CD4-positive, alpha-beta T cell treated with Interferon alpha-2 for 1 hour (primary cell): ENCODE measurements around the gene RACGAP1.
"Not testable (repeated sequence)": the region's sequence is repeated elsewhere in the genome, so short reads cannot be mapped to it uniquely, and the experiment has no call there.

Experiments
- DNase-seq, 2 donors: peaks; one replicate each; pipeline ENCODE4 v3.0.0-alpha.2; 2020 to 2022

The RACGAP1 gene

DNA sequence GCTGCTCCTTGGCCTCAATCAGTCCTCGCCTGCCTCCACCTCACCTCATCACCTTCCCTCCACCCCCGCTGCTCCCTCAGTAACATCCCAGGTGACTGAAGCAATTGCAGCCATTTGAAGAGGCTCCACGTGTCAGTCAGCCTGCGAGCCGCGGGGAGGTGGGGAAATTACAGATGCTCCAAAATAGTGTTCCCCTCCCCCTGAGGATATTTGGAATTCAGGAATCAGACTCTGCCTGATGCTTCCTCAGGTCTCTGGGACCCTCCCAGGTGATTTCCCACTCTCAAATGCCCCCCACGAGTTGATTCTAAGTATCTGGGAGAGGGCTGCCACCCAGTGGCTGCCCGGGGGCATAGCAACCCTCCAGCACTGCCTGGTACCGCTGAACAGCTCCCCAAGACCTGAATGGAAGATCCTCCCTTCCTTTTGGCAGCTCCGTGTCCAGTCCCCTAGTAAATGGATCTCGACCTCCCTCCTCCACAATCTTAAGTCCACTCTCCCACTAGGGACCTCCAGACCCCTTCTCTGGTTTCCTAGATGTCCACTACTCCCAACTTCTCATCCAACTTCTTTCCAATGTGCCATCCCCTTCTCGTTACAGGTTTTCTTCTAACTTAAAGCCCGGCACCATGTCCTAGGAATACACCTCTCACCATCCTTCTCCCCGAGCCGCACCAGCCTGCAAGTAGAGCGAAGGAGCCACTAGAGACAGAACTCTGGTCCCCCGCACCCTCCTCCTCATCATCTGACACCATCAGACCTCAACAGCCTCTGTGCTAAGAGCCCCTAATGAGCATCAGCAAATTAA, 30.7 kb upstream of the RACGAP1 start:
- peak; percentile 46 to 60 for DNase-seq

DNA sequence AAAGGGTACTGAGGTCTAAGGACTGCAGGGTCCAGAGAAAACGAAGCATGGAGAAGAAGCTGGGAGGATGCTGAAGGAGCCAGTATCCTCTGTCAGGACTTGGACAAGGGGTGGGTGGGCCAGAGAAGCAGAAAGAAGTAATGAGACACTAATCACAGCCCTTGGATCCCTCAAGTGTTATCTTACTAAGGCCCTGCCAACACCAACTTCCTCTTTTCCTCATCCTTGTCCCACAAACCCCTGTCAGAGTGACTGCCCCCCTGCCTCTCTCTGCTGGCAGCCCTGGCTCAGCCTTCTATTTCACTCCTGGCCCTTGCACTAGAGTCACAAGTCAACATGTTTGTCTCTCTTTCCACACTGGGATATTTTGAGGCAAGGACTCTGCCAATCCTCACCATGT, 28.3 kb upstream of the RACGAP1 start:
- DNase-seq = no peak

DNA sequence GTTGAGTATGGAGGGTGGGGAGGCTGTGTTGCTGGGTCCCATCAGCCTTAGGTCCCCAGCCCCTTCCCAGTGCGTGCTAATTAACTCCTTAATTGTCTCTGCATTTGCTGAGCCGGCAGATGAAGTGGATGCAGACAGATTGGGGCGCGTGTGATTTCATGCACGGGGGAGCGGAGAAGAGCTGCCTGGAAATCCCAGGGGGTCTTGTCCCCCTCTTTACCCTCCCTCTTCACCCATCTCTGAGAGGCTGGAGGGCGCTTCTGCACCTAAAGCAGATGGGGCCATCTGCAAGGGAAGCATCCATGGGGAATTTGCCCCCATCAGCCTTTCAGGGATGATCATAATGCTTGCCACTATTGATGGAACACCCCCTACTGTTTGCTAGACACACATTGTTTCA, 27.7 kb upstream of the RACGAP1 start:
- DNase-seq = no peak

DNA sequence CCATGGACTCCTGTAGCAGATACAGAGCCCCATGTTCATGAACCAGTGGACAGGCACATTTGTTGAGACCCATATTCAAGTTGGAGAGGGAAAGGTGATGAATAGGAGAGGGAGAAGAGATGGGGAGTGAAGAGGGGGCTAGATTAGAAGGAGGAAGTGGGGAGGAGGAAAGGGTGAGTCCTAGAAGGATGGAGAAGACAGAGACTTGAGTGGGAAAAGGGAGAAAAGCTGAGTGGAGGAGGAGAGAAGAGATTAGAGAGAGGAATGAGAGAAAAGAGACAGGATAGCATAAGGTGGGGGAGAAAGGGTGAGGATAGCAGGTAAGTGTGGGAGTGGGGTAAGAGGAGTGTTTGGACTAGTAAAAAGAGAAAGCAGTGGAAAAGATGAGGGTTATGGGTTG, 27.2 kb upstream of the RACGAP1 start:
- DNase-seq = no peak

DNA sequence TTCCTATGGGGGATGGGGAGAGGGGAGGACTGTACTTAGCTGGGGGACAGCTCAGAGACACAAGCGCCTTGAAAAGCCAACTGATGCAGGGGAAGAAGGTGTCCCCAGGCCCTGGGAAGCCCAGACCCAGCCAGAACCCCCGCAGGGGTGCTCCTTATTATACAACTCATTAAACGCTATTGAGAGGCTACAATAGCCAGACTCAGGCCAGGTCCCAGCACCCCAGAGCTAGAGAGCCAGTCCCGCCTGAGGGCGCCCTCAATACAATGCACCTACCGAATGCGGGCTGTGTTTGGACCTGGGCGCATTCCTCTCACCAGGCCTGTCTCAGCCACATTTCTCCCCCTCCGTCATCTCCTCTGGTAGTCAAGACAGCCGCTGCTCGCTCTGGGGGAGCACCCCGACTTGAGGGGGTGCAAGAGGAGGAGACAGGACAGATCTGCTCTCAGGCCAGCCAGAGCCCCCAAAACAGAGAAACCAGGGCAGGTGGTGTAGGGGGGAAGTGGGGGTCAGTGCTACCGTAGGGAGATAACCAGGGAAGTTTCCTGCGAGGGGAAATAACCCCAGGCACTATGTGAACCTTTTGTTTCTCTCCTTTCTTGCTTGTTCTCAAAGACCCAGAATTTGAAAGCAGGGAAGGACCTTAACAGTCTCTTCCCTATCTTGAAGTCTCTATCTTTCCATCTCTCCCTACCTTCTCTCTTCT, 26.0 kb upstream of the RACGAP1 start:
- DNase-seq = no peak

DNA sequence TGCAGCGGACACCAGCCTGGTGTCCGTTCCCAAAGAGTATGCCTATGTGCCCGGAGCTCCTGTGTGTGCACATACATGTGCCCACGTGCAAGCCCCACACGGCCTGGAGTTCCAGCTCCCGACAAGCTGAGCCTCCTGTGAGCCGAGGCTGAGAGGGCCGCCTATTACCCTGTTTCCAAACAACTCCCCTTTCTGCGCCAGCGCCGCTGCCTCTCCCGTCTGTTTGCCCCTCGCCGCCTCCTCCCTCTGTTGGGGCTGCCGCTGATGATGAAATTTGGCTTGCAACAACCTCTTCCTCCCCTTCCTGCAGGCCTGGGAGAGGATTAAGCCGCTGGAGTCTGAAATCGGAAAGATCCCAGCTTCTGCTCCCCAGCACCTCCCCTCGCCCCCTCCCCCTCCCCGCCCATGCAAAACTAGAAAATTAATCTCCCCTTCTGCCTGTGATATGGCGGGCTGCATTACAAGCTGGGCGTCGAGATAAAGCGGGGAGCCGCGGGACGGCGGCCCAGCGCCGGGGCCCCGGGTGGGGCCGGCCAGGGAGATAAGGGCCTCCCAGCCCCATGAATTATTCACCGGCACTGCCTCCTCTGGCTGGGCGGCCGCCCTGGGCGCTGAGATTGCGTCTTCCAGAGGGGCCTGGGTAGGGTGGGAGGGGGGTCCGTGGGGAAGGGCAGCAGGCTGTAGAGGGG, 25.3 kb upstream of the RACGAP1 start:
- peak in 1 of 2 donors; percentile 17 for DNase-seq

DNA sequence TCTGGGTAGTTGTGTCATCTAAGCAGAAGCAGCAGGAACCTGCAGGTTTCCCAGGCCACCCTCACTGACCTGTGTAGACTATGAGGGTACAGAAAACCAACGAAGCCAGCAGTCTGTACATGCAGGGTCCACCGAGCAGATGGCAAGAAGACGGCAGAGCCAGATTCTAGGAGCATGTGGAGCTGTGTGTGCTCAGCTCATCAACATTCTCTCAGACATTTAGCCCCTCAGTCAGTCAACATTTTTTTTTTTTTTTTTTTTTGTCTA, 24.8 kb upstream of the RACGAP1 start:
- no peak for DNase-seq

DNA sequence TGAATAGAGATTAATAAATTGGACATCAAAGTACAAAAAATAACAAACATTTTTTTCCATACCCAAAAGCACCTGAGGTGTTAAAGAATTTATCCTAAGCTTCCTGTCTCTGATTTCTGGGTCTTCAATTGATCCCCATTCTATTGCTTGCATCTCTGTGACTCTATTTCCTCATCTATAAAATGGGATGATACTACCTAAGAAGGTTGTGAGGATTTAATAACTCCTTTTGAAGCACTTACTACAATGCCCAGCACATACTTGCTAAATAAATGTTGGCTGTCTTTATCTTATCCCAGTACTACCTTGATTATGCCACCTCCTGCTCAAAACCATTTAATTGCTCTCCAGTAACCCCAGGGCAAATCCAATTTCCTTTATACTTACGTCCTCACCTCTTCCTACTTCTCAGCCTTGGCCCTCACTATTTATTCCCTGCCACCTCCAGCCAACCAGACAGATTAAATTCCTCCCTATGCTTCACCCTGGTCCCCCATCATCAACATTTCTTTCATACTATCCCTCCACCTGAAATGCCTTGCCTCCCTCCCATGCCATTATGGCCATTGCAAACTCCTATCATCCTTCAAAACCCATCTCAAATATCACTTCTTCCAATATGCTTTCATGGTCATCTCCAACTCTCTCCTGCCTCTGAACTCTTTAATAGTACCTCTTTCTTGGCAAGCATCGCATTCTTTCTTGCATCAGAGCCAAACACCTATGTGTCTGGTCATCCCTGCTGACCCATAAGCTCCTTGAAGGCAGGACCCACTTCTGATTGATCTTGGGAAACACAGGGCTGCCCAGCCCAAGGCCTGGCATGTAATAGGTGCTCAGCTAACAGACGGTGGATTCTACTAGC, 24.2 kb upstream of the RACGAP1 start:
- DNase-seq = no peak

DNA sequence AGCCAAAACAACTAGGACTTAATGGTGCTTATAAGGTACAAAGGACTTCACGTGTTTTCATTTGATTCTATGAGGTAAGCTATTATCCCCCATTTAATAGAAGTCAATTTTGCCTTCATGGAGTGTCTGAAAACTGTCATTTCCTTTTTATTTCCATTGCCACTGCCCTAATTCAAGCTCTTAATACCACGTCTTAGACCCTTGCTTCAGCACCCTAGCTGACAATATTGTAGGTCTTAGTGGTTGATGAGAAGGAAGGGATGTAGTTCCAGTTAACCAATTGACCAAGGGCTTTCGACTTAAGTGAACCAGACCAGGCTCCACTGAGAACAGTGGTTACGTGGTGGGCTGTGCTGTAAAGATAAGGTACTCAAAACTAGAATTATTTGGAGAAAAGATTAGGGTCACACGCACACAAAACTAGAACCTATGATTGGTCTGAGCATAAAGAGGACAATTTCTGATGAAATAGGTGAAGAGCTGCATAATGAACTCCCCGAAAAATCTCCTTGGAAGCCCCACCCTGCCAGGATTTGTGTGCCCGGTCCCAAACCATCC, 22.5 kb upstream of the RACGAP1 start:
- no peak for DNase-seq

DNA sequence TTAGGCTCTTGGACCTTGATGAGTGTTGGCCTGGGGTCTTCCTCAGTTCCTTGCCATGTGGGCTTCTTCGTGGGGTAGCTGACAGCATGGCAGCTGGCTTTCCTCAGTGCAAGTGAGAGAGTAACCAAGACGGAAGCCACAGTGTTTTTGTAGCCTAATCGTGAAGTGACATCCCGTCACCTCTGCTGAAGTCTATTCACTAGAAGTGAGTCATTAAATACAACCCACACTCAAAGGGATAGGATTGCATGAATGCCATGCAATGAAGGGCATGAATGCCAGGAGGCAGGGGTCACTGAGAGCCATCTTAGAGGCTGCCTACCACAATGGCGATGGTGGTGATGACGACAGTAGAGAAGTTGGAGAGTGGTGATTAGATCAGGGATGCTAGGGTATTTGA, 18.6 kb upstream of the RACGAP1 start:
- no peak for DNase-seq

DNA sequence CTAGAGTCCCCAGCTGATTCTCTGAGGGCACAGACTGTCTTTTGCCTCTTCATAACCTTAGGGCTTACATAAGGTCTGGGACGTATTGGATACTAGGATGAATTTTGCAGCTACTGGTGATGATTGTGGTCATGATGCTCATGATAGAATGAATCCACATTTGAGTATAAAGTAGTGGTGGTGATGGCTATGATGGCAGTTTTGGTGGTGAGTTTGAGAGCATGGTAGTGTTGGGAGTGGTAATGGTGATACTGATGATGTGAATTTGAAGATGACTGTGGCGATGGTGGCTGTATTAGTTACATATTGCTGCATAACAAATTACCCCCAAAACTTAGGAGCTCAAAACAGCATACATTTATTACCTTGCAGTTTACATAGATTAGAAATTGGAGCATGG, 18.0 kb upstream of the RACGAP1 start:
- no peak for DNase-seq

DNA sequence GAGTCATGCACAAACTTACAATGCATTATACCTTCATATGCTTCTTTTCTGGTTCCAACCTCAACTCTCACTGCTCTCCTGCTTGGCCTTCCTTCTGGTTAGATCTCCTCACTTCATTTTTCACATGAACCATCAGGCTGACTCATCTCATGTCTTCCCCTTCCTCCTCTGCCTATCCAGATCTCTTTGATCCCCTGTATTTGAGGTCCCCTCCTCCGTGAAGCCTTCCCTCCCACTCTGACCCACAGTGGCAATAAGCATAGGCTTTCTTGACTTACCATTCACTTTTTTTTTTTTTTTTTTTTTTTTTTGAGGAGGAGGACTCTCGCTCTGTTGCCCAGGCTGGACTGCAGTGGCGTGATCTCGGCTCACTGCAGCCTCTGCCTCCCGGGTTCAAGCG, 17.4 kb upstream of the RACGAP1 start:
- no peak for DNase-seq

DNA sequence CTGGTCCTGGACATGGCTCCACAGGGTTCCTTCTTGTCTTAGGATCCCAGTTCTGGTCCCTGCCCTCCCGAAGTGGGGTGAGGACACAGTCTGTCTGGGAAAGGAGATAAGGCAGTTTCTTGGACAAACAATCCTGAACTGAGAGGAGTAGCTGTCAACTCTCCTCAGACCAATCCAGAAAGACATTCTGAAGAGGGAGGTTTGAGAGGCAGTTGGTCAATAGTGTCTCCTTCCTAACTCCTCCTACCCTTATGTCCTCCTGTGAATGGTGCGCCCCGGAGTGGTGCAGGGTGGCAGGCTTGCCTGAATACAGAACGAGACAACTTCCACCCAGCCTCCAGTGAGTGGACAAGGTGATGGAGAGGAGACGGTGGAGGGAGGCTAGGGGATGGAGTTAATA, 16.7 kb upstream of the RACGAP1 start:
- DNase-seq = no peak

DNA sequence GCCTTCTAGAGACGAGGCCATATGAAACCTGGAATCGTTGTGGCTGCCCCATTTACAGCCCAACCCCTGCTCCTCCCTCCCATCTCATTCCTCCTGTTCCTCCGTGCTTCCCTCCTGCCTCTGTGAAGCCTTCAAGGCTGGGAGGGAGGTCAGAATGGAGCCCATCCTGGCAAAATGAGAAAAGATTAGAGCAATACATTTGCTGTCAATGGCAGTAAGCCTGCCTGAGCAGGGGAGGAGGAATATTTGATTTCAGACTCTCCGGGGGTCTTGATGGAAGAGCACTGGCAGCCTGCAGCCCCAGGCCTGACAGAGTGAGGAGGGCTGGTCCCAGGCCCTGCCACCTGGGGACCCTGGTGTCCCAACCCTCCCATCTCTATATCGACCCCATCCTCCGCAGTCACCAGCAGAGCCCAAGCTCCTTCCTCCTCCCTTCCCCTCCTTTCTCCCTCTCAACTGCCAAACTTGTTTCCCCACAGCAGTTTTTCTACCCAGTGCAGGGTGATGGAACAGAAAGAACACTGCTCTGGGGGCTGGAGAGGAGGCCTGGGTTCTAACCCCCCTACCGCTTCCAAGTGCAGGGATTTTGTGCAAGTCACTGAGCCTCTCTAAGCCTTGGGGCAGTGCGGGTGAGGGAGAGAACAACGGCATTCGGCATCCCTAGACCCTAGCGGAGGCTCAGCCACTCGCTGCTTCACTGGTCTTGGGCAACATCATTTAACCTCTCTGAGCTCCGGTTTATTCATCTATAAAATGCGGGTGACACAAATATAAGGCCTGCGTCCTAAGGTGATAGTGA, 16.0 kb upstream of the RACGAP1 start:
- DNase-seq = no peak

DNA sequence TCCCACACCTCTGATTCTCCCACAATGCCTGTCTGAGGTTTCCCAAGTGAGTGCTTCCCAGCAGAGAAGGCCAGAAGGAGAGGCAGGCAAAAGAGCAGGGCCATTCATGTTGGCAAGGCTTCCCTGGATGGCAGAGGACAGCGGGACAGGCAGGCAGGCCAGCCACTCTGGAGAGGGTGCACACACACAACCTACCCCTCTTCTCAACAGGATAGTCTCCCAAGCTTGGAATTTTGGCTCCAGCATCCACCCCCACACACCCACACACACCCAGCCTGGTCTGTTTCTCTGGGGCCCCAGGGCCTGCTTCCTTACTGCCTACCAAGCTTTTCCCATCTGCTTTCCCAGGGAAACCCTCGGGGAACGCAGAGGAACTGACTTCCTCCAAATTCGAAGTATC, 15.4 kb upstream of the RACGAP1 start:
- DNase-seq = no peak

DNA sequence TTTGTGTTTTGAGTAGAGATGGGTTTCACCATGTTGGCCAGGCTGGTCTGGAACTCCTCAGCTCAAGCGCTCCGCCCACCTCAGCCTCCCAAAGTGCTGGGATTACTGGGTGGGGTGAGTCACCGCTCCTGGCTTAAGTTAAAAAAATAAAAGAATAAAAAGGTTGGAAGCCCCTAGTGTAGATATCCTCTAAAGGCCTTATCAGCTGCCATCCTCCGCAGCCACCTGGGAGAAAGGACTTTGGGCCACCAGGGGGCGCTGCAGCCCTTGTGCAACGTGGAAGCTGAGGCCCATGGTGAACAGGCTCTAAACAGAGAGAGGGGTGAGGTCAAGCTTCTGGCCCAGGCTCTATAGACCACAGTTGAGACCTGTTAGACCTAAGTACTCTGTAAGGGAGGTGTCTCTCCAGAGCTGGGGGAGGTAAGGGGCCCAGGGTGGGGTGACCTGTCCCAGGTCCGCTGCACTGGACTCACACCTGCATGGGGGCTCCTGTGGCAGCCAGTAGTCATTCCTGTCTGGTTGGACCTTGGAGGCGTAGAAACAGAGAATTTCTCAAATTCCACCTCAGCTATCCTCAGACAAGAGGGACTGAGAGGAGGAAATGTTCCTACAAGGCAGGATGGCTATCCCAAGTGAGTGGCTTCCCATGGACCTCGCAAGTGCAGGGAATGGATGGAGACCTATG, 14.0 kb upstream of the RACGAP1 start:
- DNase-seq = peak; percentile 70 to 79

DNA sequence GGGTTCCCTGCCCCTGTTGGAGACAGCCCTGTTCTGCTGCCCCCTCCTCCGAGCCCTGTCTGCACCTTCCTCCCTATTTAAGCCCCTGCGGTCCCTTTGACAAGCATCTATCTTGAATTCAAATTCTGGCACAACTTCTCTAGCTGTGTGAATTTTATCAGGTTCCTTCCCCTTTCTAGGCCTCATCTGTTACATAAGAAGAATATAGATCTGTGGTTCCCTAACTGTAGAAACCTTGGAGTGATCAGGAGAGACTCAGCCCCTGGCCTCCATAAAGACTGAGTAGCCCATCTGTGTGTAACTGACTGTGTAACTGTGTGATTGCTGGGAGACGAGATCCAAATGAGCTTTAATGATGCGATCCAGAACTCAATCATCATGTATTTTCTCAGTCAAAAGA, 13.0 kb upstream of the RACGAP1 start:
- no peak for DNase-seq

DNA sequence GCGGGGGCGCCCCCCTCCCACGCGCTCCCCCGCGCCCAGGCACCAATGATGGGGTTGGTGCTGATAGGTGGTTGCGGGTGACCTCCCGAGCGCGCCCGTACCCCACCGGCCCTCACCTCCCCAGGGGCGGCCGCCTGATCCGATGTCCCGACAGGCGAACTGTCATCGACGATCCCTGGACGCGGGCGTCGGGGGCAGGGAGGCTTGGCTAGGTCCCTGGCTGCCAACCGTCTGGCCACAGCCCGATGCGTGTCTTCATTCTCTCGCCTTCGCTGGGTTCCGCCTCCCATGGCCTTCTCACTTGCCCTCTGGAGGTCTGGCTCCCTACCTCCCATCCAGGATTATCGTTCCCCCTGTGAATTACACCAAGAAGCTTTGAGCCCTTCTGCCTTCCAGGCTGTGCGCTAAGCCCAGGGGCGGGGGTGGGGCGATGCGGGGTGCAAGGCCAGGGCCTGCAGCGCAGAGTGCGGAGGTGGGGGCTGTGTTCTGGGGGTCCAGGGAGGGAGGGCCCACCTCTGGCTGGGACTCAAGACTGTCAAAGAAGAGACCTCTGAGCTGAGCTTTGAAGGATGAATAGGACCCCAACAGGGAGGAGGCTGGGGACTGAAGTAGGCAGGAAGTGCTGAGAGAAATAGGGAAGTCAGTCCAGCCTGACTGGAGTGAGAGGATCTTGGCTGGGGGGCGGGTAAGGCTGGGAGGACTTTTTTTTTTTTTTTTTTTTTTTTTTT, 7.7 kb upstream of the RACGAP1 start:
- DNase-seq = peak in 1 of 2 donors; percentile 19

DNA sequence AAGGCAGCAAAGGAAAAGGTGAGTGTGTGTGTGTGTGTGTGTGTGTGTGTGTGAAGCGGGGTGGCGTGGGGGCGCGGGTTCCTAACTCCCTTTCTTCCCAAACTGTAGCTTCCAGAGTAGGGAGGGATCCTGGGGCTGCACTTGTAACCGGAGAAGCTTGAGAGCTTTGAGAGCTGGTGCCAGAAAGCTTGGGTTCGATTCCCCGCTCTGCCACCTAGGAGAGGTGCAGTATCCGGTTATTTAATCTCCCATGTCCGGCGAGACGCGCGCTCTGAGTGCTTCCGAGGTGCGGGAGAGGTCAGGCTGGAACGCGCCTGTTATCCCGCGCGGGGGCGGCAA, 7.2 kb upstream of the RACGAP1 start:
- DNase-seq = no peak

DNA sequence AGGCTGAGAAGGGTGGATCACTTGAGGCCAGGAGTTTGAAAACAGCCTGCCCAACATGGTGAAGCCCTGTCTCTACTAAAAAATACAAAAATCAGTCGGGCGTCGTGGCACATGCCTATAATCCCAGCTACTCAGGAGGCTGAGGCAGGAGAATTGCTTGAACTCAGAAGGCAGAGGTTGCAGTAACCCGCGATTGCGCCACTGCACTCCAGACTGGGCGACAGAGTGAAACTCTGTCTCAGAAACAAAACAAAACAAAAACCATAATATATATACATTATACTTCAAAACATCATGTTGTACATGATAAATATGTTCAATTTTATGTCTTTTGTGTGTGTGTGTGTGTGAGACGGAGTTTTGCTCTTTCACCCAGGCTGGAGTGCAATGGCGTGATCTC, 5.2 kb upstream of the RACGAP1 start:
- not testable (repeated sequence) for DNase-seq

DNA sequence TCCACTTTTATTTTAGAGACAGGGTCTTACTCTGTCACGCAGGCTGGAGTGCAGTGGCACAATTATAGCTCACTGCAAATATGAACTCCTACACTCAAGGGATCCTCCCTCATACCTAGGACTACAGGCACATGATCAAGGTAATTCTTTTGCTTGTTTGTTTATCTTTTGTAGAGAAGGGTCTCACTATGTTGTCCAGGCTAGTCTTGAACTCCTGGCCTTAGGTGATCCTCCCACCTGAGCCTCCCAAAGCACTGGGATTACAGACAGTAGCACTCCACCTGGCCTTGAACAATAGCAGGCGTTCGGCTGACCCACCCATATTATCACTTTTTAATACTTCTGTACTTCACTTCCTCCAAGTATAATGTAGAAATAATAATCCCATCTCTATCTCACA, 1.4 kb upstream of the RACGAP1 start:
- no peak for DNase-seq
